ENCODE measurements around the gene WNT16.
"Not testable (repeated sequence)": the region's sequence is repeated elsewhere in the genome, so short reads cannot be mapped to it uniquely, and the experiment has no call there.

Gene WNT16, protein sequence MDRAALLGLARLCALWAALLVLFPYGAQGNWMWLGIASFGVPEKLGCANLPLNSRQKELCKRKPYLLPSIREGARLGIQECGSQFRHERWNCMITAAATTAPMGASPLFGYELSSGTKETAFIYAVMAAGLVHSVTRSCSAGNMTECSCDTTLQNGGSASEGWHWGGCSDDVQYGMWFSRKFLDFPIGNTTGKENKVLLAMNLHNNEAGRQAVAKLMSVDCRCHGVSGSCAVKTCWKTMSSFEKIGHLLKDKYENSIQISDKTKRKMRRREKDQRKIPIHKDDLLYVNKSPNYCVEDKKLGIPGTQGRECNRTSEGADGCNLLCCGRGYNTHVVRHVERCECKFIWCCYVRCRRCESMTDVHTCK

DNA sequence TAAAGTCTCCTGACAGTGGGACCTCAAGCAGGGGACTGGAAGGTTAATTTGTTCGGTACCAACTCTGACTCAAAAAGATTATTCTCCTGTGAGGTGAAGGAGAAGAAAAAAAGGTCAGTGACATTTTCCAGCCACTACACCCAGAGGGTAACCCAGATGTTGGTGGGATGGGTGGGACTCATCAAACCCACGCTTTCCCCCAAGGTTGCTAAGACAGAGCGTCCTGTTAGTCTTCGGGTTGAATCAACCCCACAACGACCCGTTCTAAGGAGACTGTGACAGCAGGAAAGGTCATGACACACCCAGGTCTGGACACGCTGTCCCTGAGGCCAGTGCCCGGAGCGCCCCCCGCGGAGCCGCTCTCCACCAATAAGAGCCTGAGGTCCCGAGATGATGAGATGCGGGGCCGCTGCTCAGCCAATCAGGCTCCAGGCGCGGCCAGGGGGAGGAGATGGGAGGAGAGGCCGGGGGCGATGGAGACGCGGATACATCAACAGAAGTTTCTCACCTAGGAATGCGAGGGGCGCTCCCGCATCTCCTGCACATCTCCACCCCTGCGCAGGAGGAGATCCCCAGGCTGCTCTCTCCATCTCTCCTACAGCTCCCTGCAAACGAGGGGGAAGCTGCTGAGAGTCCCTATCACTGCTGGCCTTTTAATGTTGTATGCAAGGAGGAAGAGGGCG, at the start of gene WNT16:
Gene WNT16 (plus strand): TSS at position 493 of the 683 bp plus-strand sequence. CDS start 293 bp downstream, outside the sequence.
- DNase-seq: no peak

DNA sequence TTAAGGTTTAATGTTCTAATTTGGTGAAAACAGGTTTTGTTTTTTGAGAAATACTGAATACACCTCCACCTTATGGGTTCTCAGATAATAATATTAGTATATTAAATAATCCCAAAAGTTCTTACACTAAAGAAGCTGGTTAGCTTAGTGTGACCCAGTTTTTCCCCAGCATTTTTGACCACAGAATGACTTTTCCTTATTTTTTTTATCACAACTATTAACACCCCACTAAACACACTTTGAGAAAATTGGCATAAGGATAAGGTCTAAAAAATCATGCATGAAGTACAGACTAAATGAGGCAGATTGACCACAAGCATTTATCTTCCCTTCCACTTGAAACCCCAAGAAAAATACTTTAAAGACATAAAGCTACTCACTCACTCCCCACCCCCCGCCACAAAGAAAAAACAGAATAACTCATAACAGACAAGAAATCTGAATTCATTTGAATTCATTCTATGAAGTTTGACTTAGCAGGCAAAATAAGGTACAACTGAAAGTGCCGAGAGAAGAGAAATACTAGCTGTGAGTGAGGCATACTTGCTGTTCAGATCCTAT, 49.7 kb upstream of the WNT16 start:
- no peak for DNase-seq

DNA sequence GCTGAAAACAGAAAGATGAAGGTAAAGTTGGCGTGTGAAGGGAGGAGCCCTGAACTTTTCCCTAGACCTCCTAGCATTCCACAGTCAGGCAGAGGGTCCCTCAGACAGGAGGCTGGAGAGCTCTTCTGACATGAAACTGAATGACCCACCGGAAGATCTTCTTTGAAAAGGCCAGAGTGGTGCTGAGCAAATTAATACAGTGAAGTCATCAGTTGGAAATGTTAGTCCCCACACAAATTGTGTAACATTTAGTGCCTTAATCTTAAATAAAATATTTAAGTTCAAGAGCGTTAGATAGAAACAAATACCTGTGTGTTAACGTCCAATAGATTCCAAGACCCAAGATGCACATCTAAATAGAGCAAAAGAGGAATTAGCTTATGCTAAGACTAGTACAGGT, 49.0 kb upstream of the WNT16 start:
- DNase-seq: no peak

DNA sequence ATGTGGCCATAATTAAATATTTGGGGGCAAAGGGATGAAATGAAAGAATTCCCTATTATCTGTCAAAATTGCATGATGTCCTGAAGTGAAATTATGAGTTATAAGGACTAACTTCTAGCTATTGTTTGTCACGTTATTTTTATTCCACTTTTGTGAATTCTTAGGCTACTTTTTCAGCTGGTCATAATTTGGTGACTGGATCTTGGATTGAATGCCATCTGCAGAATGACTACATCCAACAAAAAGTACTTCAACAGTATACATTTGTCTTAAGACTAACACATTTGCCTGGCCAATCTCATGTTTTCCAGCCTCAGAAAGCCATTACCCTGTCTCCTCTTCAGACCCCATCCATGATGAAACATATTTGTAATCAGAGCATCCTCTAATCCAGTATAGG, 48.1 kb upstream of the WNT16 start:
- no peak for DNase-seq

DNA sequence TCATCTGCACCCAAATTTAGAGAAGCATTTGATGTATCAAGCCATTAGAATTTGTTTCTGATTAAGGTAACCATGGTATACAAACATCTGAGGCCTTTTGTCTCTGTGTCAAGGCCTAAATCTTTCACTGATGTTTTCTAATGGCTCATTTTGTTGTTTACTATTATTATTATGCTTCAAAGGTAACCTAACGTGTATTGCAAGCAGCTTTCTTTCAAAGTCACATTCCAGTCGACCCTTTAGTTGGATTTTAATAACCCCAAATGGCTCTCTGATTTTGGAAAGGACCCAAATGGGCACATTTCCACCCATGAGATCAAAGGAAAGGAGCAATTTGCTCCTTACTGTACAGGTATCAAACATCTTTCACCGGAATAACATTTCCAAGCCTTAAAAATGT, 46.7 kb upstream of the WNT16 start:
- no peak for DNase-seq

DNA sequence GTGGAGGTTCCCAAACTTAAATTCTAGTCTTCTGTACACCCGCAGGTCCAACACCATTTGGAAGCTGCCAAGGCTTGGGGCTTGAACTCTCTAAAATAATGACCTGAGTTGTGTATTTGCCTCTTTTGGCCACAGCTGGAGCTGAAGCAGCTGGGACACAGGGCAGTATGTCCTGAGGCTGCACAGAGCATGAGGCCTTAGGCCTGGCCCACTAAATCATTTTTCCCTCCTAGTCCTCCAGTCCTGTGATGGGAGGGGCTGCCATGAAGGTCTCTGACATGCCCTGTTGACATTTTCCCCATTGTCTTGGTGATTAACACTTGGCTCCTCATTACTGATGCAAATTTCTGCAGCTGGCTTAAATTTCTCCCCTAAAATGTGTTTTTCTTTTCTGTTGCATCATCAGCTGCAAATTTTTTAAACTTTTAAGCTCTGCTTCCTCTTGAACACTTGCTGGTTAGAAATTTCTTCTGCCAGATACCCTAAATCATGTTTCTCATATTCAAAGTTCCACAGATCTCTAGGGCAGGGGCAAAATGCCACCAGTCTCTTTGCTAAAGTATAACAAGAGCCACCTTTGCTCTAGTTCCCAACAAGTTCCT, 43.6 kb upstream of the WNT16 start:
- DNase-seq: no peak

DNA sequence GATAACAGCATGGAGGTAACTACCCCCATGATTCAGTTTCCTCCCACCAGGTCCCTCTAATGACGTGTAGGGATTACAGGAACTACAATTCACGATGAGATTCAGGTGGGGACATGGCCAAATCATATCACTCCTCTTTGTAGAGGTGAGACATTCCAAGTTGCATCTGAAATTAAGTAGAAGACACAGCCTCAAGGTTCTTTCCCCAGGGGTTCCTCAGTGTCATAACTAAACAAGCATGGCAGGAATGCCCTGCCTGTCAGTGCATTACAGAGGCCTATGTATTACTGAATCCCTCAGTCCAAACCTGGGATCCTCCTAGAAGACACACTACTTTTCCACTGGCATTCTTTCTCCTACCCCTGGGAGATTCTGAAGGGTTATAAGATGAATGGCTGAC, 42.6 kb upstream of the WNT16 start:
- DNase-seq: no peak

DNA sequence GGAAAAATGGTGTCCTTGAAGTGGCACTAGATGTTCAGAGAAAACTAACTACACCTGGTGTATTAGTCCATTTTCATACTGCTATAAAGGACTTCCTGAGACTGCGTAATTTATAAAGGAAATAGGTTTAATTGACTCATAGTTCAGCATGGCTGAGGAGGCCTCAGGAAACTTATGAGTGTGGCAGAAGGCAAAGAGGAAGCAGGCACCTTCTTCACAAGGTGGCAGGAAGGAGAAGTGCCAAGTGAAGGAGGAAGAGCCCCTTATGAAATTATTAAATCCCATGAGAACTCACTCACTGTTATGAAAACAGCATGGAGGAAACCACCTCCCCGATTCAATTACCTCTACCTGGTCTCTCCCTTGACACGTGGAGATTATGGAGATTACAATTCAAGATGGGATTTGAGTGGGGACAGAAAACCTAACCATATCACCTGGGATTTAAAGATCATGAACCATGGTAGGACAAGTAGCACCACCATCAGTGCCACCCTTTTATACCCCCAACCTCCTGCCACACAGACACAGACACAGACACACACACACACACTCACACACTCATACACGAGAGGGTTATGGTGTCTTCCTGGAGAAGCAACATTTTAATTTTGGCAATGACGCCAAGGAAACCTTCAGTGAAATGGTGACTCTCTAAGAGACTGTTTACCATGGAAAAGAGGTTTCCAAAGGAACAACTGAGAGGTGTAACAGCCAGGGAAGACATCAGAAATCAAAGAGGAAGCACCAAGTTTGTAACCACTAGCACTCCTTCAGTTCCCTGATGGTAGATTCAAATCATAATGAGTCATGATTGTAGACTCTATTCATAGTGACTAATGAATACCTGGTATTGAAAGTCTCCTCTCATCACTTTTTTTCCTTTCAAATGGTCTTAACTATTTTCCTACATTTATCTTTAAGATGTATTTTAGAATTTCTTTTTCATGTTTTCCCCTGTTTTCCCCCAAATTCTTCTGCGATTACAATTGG, 41.8 kb upstream of the WNT16 start:
- no peak for DNase-seq

DNA sequence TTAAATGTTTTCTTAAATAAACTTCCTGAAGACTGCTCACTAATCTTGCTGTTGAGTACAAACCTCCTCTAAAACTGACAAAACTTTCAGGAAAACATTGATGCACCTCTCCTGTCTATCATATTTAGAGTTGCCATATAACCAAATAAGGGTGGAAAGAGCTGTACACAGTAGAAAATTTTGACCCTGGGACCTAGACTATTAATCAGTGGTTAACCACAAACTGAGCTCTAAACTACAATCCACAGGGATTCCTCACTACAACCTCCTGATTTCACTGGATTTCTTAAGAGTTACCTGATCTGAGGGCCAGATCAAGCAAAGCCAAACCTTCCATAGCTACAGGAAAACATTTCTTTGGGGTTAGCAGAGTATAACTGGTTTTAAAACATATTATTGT, 39.9 kb upstream of the WNT16 start:
- no peak for DNase-seq

DNA sequence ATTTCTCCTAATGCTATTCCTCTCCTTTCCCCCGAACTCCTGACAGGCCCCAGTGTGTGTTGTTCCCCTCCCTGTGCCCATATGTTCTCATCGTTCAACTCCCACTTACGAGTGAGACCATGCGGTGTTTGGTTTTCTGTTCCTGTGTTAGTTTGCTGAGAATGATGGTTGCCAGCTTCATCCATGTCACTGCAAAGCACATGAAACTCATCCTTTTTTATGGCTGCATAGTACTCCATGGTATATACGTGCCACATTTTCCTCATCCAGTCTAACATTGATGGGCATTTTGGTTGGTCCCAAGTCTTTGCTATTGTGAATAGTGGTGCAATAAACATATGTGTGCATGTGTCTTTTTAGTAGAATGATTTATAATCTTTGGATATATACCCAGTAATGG, 38.9 kb upstream of the WNT16 start:
- not testable (repeated sequence) for DNase-seq

DNA sequence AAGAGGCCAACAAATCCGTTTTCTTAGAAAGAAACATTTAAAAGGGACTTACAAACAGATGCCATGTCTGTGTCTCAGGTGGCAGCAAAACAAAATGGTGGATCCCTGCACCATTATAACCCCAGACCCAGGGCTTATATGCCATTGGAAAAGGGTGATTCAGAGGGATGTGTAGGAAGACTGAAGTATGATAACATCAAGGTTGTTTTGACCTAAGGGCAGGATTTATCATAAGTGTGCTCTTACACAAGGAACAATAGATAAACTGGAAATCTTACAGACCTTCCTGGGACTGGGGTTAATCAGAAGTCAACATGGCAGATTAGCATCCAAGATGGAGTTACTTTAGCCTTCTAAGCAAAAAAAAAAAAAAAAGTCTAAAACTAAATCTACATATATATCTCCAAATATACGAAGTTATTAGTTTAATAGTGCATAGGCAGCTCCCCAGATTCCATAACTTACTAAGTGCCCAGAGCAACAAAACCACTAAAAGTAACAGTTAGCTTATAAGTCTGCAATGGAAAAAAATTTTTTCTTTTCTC, 34.3 kb upstream of the WNT16 start:
- DNase-seq: no peak

DNA sequence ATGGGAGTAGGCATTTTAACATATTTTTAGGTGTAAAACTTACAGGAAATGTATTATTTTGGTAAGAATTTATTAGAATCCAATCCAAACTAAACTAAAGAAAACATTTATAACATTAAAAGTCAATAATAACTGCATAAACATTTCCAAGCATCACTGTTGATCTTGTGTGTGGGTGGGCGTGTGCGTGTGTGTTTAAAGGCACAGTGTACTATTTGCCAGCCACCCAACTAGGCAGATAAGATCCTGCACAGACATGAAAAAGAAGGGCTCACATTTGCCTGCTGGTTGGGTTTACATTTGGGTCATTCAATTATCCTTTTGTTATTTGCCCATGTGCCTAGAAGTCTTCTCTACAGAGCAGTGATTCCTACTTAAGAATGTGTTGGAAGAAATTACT, 31.0 kb upstream of the WNT16 start:
- no peak for DNase-seq

DNA sequence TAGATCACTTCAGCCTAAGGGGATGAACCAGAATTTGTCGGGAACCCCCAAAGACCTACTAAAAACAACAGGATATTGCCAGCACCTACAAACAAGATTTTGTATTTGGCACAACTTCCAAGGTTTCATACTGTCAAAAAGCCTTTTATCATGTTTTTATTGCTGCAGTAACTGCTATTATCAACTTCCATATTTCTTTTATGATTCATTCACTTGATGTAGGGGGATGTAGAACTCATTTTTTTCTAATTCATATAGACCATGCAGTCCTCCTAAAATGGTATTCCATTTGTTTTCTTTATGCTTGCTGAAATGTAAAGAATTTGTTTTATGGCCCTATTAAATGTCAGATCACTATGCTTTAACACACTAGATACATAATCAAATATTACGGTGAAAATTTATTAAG, 30.0 kb upstream of the WNT16 start:
- no peak for DNase-seq

DNA sequence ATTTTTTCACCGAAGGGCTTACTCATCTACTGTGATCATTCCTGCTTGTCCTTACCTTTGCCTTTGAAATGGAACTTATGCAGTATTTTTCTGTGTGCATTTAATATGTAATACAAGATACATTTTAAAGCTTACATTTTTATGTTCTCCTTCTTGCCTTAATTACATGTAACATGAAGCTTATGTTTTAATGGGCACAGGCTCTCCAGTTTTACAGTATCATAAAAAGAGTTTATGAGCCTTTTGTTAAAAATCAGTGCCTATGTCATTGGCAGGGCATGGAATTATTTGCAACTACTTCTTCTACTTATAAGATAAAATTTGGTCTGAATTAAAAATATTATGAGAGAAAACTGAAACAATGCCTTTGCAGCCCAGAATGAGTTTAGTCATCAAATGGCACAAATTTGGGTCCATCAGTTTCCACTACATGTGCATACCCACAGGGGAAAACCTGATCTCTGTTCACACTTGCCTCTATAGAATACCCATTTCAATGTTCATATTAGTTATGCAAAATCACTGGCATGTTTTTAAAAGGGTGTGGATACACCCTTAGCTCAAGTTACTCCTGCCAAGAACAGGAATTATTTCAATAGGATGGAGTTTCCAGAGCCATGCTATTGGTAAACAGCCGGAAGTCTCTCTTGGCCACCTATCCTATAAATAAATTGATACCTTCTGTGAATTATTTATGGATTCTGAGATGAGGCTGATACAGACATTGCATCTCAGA, 27.9 kb upstream of the WNT16 start:
- DNase-seq: no peak

DNA sequence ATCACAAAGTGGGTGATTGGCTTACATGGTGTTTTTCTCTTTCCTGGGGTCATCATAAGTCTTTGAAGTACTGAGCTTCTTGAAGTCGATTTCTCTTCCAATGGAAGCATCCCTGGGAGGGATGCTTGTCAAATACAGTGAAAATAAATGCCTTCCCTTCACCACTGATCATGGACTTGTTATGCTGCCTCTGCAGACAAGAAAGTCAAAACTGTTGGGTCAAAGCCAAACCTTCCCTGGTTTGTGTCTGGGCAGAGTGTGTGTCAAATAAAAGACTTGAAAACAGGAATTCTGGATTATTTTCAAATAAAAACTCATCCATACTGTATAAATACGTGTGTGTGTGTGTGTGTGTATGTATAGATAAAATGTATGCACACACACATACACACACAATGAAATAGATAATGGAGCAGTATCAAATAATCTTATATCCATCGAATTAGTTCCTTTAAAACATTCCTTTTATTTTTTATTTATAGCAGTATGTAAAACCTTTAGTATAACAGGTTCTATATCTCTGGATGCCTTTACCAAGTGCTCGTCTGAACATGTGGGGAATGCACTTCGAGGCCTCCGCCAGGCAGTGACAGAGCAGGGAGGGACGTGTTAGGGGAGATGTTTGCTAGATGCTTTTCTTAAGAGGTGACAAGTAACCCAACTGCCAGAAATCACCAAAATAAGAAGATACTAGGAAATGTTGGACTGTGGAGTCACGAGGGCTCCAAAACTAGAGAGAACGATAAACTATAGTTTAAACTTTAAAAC, 27.2 kb upstream of the WNT16 start:
- DNase-seq: no peak

DNA sequence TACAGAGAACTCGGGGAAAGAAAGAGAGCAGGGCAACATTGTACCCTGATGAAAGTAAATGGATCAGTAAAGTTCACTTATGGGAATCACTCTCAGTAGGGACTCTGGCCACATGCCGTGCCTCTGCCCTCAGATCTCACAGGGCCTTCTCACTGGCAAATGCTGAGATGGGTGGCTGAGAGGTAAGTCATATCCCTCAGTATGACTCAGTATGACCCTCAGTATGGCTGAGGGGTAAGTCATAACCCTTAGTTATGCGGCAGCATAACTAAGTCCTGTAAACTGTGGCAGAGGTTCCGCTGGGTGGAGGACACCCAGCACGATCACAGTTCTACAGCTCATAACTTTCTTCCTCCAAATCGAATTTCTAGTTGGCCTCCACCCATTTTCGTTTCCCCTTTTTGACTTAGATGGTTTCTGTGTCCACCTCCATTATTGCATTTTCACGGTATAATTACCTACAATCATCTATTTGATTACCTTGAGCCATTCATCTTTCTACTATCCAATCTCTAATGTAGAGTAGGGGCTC, 26.5 kb upstream of the WNT16 start:
- no peak for DNase-seq

DNA sequence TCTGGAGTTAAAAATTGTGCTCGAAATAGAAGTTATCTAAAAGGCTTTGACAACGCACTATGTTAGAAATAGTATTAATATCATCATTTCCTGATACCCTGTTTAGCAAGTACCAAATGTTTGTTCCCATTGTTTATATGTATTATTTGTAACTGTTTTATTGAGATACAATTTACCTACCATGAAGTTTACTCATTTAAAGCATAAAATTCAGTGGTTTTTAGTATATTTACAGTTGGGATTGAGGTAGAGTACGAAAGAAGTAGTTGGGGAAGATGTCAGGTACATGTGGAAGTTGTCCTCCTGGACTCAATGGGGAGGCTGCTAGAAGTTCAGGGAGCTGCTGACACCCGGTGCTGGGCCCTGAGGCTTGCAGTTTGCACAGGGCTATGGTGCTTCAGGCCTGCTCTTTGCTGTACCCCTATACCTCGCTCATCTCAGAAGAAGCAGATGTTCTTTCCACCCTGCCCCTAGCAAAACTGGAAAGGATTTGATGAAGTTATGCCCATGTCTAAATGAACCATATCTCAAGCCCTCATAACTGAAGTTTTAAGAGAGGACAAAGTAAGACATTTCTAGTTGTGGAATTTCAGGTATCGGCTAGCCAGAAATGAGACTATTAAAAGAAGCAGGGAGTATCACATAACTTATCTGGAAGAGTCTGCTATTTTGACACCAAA, 25.2 kb upstream of the WNT16 start:
- DNase-seq: no peak

DNA sequence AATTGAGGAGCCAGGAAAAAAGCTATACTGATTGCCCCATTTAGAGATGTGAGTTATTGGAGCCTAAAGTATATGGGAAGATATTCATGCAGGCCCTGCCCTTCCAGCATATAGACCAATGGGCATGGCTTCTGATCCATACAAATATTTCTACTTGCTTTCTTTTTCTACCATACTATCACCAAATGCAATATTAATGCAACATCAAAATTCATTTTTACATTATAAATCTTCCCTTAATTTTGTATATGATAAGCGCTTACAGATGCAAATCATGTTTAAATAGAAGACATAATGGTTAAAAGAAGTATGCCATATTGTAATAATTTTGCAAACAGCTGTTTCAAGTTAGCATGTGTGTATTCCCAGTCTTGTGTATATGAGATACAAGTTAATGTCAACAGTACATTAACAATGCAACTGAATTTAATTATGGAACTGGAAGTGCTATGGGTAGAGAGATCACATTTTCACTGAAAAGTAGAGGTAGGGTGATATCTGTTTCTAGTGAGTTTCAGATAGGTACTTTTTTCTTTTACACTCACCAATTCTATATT, 24.6 kb upstream of the WNT16 start:
- DNase-seq: no peak

DNA sequence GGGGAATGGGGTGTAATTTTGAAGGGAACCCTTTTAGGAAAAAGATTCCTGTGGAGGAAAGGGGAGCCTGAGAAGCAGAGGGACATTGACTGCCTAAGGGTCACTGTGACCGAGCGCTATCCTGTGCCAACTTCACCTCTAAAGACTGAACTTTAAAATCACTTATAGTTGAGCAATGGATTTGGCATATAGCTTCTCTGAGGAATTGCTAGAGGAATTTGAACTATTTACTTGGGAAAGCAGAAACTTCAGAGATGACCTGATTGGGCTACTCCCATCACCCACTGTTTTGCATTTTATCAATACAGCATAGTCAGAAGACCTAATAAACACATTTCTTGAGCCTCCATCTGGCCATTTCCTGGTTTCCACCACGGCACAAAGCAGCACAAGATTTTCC, 23.7 kb upstream of the WNT16 start:
- no peak for DNase-seq

DNA sequence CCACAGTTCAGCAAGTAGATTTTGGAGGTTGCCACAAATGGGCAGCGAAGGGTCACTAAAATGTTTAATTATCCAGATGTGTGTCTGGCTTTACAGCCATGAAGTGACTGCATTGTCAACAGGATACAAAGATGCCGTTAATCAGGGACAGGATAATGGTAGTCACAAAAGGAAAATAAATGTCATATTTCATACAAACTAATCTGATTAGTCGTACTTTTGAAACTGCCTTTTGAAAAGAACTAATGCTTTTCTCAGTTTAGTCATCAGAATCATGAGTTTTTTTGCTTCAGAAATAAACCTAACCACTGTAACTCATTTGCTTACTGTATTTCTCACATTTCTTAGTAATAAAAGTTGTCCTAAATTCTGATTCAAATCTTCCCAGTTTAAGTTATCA, 22.2 kb upstream of the WNT16 start:
- DNase-seq: no peak
